Memory B cell (primary cell): Measurements from ENCODE around the gene CIAO2B.
A peak's percentile ranks its signal among the peaks of the same experiment; 100 is the strongest.
"Not testable (repeated sequence)": the region's sequence is repeated elsewhere in the genome, so short reads cannot be mapped to it uniquely, and the experiment has no call there.

Source experiments
- ATAC-seq: fragments of 150-1000 bp; cut with Tn5 transposase; 2 replicates; pipeline ENCODE4 v1.10.0; 2021; ENCODE audit warnings: low read depth, mild to moderate bottlenecking, moderate library complexity
- DNase-seq, 2 donors: peaks; one replicate each; pipeline ENCODE4 v3.0.0; 2022; ENCODE audit warnings: low spot score in 2 of 2
- H3K27ac Mint-ChIP-seq: one replicate; pipeline ENCODE4 v1.8.0; 2022; ENCODE audit warnings: mild to moderate bottlenecking, moderate library complexity, mixed read lengths
- H3K27me3 Mint-ChIP-seq: one replicate; pipeline ENCODE4 v1.8.0; 2022; ENCODE audit warnings: mixed read lengths
- H3K36me3 Mint-ChIP-seq: one replicate; pipeline ENCODE4 v1.8.0; 2022; ENCODE audit warnings: mild to moderate bottlenecking, mixed read lengths
- H3K4me1 Mint-ChIP-seq: one replicate; pipeline ENCODE4 v1.8.0; 2022; ENCODE audit warnings: mixed read lengths
- H3K4me3 Mint-ChIP-seq: one replicate; pipeline ENCODE4 v1.8.0; 2022; ENCODE audit warnings: mild to moderate bottlenecking, moderate library complexity, mixed read lengths
- H3K9me3 Mint-ChIP-seq: one replicate; pipeline ENCODE4 v1.8.0; 2022; ENCODE audit warnings: mixed read lengths

The CIAO2B gene

GRCh38 chr16:66936889-66937554 is 2.8 kb upstream of the CIAO2B start:
- ATAC-seq (no peak), DNase-seq (no peak)
- Mint-ChIP-seq H3K27me3 (no peaks in the 10 kb centered on the region), H3K36me3 (peaks cover 10% of the 10 kb centered on the region), H3K9me3 (no peaks in the 10 kb centered on the region), H3K4me1 (peaks cover 41% of the 10 kb centered on the region), H3K27ac (peak overlapping the region; percentile 50), H3K4me3 (peak overlapping the region; percentile 52)

- H3K36me3 Mint-ChIP-seq = peaks cover 12% of the 10 kb centered on the region
- ATAC-seq (no peak), DNase-seq (no peak)
- no peaks in the 10 kb centered on the region for H3K27me3 Mint-ChIP-seq
- H3K27ac Mint-ChIP-seq = peak overlapping the region; percentile 50
- H3K4me1 Mint-ChIP-seq = peaks cover 43% of the 10 kb centered on the region
- peak overlapping the region; percentile 52 for H3K4me3 Mint-ChIP-seq
- no peaks in the 10 kb centered on the region for H3K9me3 Mint-ChIP-seq
Measured at GRCh38 chr16:66936462-66936861, 2.3 kb upstream of the CIAO2B start.

GRCh38 chr16:66935314-66936011 is 1.3 kb upstream of the CIAO2B start, which contains the start of gene CES2:
Gene CES2, plus strand, starts transcription at chr16:66935516. Its CDS starts 120 bp downstream, at chr16:66935636.
- peaks cover 43% of the 10 kb centered on the region for H3K4me1 Mint-ChIP-seq
- DNase-seq (no peak), ATAC-seq (no peak)
- H3K36me3 Mint-ChIP-seq = peaks cover 12% of the 10 kb centered on the region
- peak within 1 kb of the TSS; percentile 98 for H3K27ac Mint-ChIP-seq
- H3K27me3 Mint-ChIP-seq = no peaks in the 10 kb centered on the region
- H3K9me3 Mint-ChIP-seq = no peaks in the 10 kb centered on the region
- H3K4me3 Mint-ChIP-seq = peak within 1 kb of the TSS; percentile 98

- ATAC-seq, DNase-seq, H3K9me3 Mint-ChIP-seq, H3K27me3 Mint-ChIP-seq: not testable (repeated sequence)
- Mint-ChIP-seq H3K27ac (peak overlapping the region; percentile 98), H3K4me3 (peak overlapping the region; percentile 98), H3K36me3 (peaks cover 11% of the 10 kb centered on the region), H3K4me1 (peaks cover 43% of the 10 kb centered on the region)
Measured at GRCh38 chr16:66934839-66935313, 674 bp upstream of the CIAO2B start.

- DNase-seq = no peak
- ATAC-seq = peak; percentile 28
- Mint-ChIP-seq H3K27ac (peak overlapping the region; percentile 98), H3K36me3 (peaks cover 9% of the 10 kb centered on the region), H3K27me3 (no peaks in the 10 kb centered on the region), H3K9me3 (no peaks in the 10 kb centered on the region), H3K4me1 (peaks cover 43% of the 10 kb centered on the region), H3K4me3 (peak overlapping the region; percentile 98)
Measured at GRCh38 chr16:66933776-66934137, 445 bp downstream of the CIAO2B start.

- Mint-ChIP-seq H3K36me3 (peaks cover 9% of the 10 kb centered on the region), H3K4me3 (peak overlapping the region; percentile 1), H3K27me3 (no peaks in the 10 kb centered on the region), H3K9me3 (no peaks in the 10 kb centered on the region), H3K4me1 (peaks cover 36% of the 10 kb centered on the region), H3K27ac (no peak overlapping the region)
- DNase-seq = no peak
- no peak for ATAC-seq
Measured at GRCh38 chr16:66932076-66932475, 2.1 kb downstream of the CIAO2B start.

GRCh38 chr16:66931665-66932064 is 2.5 kb downstream of the CIAO2B start:
- no peaks in the 10 kb centered on the region for H3K27me3 Mint-ChIP-seq
- H3K27ac Mint-ChIP-seq = no peak overlapping the region
- DNase-seq = no peak
- no peaks in the 10 kb centered on the region for H3K9me3 Mint-ChIP-seq
- H3K4me1 Mint-ChIP-seq = peaks cover 35% of the 10 kb centered on the region
- peaks cover 9% of the 10 kb centered on the region for H3K36me3 Mint-ChIP-seq
- no peak for ATAC-seq
- peak overlapping the region; percentile 22 for H3K4me3 Mint-ChIP-seq

GRCh38 chr16:66930189-66930588 is 4.0 kb downstream of the CIAO2B start:
- Mint-ChIP-seq H3K9me3 (no peaks in the 10 kb centered on the region), H3K4me3 (no peak overlapping the region), H3K36me3 (peaks cover 9% of the 10 kb centered on the region), H3K27me3 (peaks cover 6% of the 10 kb centered on the region), H3K27ac (no peak overlapping the region), H3K4me1 (peaks cover 34% of the 10 kb centered on the region)
- ATAC-seq (no peak), DNase-seq (no peak)

GRCh38 chr16:66928702-66929388 is 5.4 kb downstream of the CIAO2B start:
- Mint-ChIP-seq H3K9me3 (no peaks in the 10 kb centered on the region), H3K27ac (no peak overlapping the region)
- no peak for ATAC-seq

GRCh38 chr16:66927918-66928649 is 6.1 kb downstream of the CIAO2B start:
- H3K27me3 Mint-ChIP-seq = peaks cover 18% of the 10 kb centered on the region
- peaks cover 7% of the 10 kb centered on the region for H3K36me3 Mint-ChIP-seq
- peaks cover 24% of the 10 kb centered on the region for H3K4me1 Mint-ChIP-seq
- no peak overlapping the region for H3K4me3 Mint-ChIP-seq
- H3K9me3 Mint-ChIP-seq = no peaks in the 10 kb centered on the region
- no peak for DNase-seq
- H3K27ac Mint-ChIP-seq = no peak overlapping the region
- ATAC-seq = no peak

More at GRCh38 chr16:66928702-66929388, 5.4 kb downstream of the CIAO2B start:
- Mint-ChIP-seq H3K36me3 (peaks cover 9% of the 10 kb centered on the region), H3K4me1 (peaks cover 29% of the 10 kb centered on the region), H3K27me3 (peaks cover 12% of the 10 kb centered on the region), H3K4me3 (no peak overlapping the region)
- DNase-seq = no peak

GRCh38 chr16:66926961-66927436 is 7.2 kb downstream of the CIAO2B start:
- no peaks in the 10 kb centered on the region for H3K9me3 Mint-ChIP-seq
- DNase-seq = no peak
- H3K27me3 Mint-ChIP-seq = peaks cover 18% of the 10 kb centered on the region
- H3K27ac Mint-ChIP-seq = no peak overlapping the region
- ATAC-seq = peak; percentile 10
- H3K36me3 Mint-ChIP-seq = peaks cover 3% of the 10 kb centered on the region
- H3K4me3 Mint-ChIP-seq = no peak overlapping the region
- peaks cover 15% of the 10 kb centered on the region for H3K4me1 Mint-ChIP-seq

- ATAC-seq (no peak), DNase-seq (no peak)
- Mint-ChIP-seq H3K27me3 (peaks cover 19% of the 10 kb centered on the region), H3K4me1 (peaks cover 13% of the 10 kb centered on the region), H3K9me3 (no peaks in the 10 kb centered on the region), H3K27ac (no peak overlapping the region), H3K4me3 (peak overlapping the region; percentile 77), H3K36me3 (no peaks in the 10 kb centered on the region)
Measured at GRCh38 chr16:66926171-66926947, 7.8 kb downstream of the CIAO2B start.

GRCh38 chr16:66925322-66925840 is 8.8 kb downstream of the CIAO2B start, which contains the start of gene RRAD:
Gene RRAD, minus strand, starts transcription at chr16:66925535. Its CDS starts 356 bp downstream, at chr16:66925179.
- Mint-ChIP-seq H3K36me3 (no peaks in the 10 kb centered on the region), H3K4me3 (peak within 1 kb of the TSS; percentile 77), H3K9me3 (no peaks in the 10 kb centered on the region), H3K27ac (no peak within 1 kb of the TSS), H3K27me3 (peaks cover 20% of the 10 kb centered on the region), H3K4me1 (peaks cover 13% of the 10 kb centered on the region)
- peak; percentile 31 for ATAC-seq
- peak in 1 of 2 donors; percentile 32 for DNase-seq
